Suprapubic skin (tissue), 4 donors: ENCODE measurements around the gene RBPJL. TPM values are rescaled to one million over a fixed set of nuclear protein-coding genes. Genes with fewer than 3 reads are reported as not detected.

Source experiments
- DNase-seq, 2 donors: peaks; one replicate each; pipeline ENCODE4 v3.0.0-alpha.2; 2019; ENCODE audit warnings: low spot score in 2 of 2
- H3K27ac ChIP-seq: fragments of 200-600 bp; sonication (generic); one replicate; pipeline ENCODE4 v1.5.1; 2019
- H3K27me3 ChIP-seq: fragments of 200-600 bp; sonication (generic); one replicate; pipeline ENCODE4 v1.5.1; 2019
- H3K36me3 ChIP-seq: fragments of 200-600 bp; sonication (generic); one replicate; pipeline ENCODE4 v1.5.1; 2019
- H3K4me1 ChIP-seq: fragments of 200-600 bp; sonication (generic); one replicate; pipeline ENCODE4 v1.5.1; 2019
- H3K4me3 ChIP-seq: fragments of 200-600 bp; sonication (generic); one replicate; pipeline ENCODE4 v1.5.1; 2019; ENCODE audit warnings: mild to moderate bottlenecking
- H3K9me3 ChIP-seq: fragments of 200-600 bp; sonication (generic); one replicate; pipeline ENCODE4 v1.5.1; 2019
- EP300 ChIP-seq: sonication (generic); formaldehyde crosslinking; IDR thresholded peaks from one replicate; pipeline ENCODE4 v1.6.1; 2017; ENCODE audit warnings: antibody characterized with exemption
- POLR2A ChIP-seq, 2 donors: fragments of 450-650 bp; IDR thresholded peaks; one replicate each; pipeline ENCODE4 v1.6.1; 2017; ENCODE audit warnings: antibody characterized with exemption in 2 of 2, mild to moderate bottlenecking in 2 of 2, moderate library complexity in 2 of 2
- POLR2AphosphoS5 ChIP-seq, 3 donors: sonication (generic); formaldehyde crosslinking; IDR thresholded peaks; one replicate each; pipeline ENCODE4 v1.6.1; 2017; ENCODE audit warnings: antibody characterized with exemption in 3 of 3
- WGBS: methylation state at CpG from one replicate; pipeline ENCODE4 v1.1.5; 2018; 5-methylcytosine and 5-hydroxymethylcytosine counted together
- total RNA-seq, 4 donors: library from RNA; depleted of rRNA; stranded (reverse); fragments of >200 nt; gene quantifications; one replicate each; pipeline ENCODE4 v1.1.0, GENCODE V29; 2016
- TF ChIP-seq, protein P1 (sequence below), 2 donors: fragments of 200-600 bp in 1 of 2; fragments of 450-650 bp in 1 of 2; sonication (generic) in 1 of 2; IDR thresholded peaks; one replicate each; pipeline ENCODE4 v1.5.1; 2016 to 2019; ENCODE audit warnings: antibody characterized with exemption in 2 of 2, mild to moderate bottlenecking in 1 of 2, moderate library complexity in 1 of 2

The RBPJL gene
- total RNA-seq, 4 donors from 2014 or later = not detected

DNA sequence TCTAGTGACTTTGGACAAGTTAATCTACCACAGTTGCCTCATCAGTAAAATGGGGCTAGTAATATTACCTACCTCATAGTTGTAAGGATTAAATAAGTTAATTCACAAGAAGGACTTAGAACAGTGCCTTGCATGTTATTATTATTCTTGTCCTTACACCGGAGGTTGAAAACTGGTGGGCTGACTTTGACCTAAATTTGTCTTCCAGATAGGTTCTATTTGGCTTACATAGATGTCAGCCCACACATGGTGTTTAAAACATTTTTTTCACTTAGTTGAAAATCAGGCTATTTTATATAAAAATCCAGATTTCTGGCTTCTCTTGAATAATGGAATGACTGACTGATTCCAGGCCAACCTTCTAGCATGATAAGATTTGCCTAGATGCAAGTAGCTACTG is 59.6 kb downstream of the RBPJL start:
- Histone ChIP-seq H3K36me3 (peaks cover 32% of the 10 kb centered on the region), H3K27me3 (no peaks in the 10 kb centered on the region), H3K9me3 (no peaks in the 10 kb centered on the region), H3K27ac (no peak overlapping the region), H3K4me1 (peaks cover 22% of the 10 kb centered on the region), H3K4me3 (no peak overlapping the region)
- no peak for TF ChIP-seq EP300
- TF ChIP-seq, protein P1, sequence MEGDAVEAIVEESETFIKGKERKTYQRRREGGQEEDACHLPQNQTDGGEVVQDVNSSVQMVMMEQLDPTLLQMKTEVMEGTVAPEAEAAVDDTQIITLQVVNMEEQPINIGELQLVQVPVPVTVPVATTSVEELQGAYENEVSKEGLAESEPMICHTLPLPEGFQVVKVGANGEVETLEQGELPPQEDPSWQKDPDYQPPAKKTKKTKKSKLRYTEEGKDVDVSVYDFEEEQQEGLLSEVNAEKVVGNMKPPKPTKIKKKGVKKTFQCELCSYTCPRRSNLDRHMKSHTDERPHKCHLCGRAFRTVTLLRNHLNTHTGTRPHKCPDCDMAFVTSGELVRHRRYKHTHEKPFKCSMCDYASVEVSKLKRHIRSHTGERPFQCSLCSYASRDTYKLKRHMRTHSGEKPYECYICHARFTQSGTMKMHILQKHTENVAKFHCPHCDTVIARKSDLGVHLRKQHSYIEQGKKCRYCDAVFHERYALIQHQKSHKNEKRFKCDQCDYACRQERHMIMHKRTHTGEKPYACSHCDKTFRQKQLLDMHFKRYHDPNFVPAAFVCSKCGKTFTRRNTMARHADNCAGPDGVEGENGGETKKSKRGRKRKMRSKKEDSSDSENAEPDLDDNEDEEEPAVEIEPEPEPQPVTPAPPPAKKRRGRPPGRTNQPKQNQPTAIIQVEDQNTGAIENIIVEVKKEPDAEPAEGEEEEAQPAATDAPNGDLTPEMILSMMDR (IDR thresholded peaks at IDR 0.05) = no peak
- TF ChIP-seq POLR2A (IDR thresholded peaks at IDR 0.05) = no peak
- no peak for TF ChIP-seq POLR2AphosphoS5 (IDR thresholded peaks at IDR 0.05)
- no peak for DNase-seq
- WGBS = 89% methylated on average over 1 of the region's 1 CpG

DNA sequence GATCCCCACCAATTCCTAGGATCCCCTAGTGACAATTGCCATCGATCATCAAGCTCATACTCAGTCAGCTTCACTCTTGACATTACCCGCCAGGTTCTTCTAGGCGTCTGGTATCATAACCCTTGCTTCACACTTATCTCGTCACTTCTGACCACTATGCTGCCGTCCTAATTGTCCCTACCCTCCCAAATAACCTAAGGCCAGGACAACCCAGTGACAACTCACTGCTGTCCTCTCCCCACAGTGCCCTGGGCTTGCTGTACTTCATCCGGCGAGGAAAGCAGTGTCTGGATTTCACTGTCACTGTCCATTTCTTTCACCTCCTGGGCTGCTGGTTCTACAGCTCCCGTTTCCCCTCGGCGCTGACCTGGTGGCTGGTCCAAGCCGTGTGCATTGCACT is 60.0 kb downstream of the RBPJL start:
- H3K36me3 ChIP-seq = peaks cover 32% of the 10 kb centered on the region
- no peaks in the 10 kb centered on the region for H3K9me3 ChIP-seq
- DNase-seq = no peak
- no peak for TF ChIP-seq POLR2AphosphoS5 (IDR thresholded peaks at IDR 0.05)
- no peak for TF ChIP-seq POLR2A (IDR thresholded peaks at IDR 0.05)
- TF ChIP-seq EP300 = no peak
- TF ChIP-seq, protein P1 (IDR thresholded peaks at IDR 0.05) = no peak
- peaks cover 22% of the 10 kb centered on the region for H3K4me1 ChIP-seq
- 96% methylated on average over 11 of the region's 11 CpGs for WGBS
- no peak overlapping the region for H3K4me3 ChIP-seq
- H3K27ac ChIP-seq = no peak overlapping the region
- no peaks in the 10 kb centered on the region for H3K27me3 ChIP-seq

DNA sequence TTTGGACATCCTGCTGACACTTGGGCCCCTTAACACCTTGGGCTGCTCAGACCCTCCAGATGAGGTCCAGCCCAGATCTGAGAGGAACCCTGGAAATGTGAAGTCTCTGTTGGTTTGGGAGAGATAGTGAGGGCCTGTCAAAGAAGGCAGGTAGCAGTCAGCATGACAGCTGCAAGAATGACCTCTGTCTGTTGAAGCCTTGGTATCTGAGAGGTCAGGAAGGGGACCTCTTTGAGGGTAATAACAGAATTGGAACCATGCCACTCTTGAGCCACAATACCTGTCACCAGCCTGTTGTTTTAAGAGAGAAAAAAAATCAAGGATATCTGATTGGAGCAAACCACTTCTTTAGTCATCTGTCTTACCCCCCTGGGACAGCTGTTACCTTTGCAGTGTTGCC is 60.5 kb downstream of the RBPJL start:
- peaks cover 21% of the 10 kb centered on the region for H3K4me1 ChIP-seq
- peaks cover 32% of the 10 kb centered on the region for H3K36me3 ChIP-seq
- no peaks in the 10 kb centered on the region for H3K9me3 ChIP-seq
- no peak for DNase-seq
- TF ChIP-seq POLR2AphosphoS5 (IDR thresholded peaks at IDR 0.05) (no peak), EP300 (no peak), POLR2A (IDR thresholded peaks at IDR 0.05) (no peak)
- TF ChIP-seq, protein P1 (IDR thresholded peaks at IDR 0.05) = no peak
- no peaks in the 10 kb centered on the region for H3K27me3 ChIP-seq
- H3K4me3 ChIP-seq = no peak overlapping the region
- H3K27ac ChIP-seq = no peak overlapping the region

Other genes with a start within 250 kb of the RBPJL start
- gene KCNS1, start 205.7 kb upstream of the RBPJL start, total RNA-seq = 1 to 10 TPM; 1.0 to 5.5 (median 2.3) TPM
- gene WFDC5, start 191.7 kb upstream of the RBPJL start, total RNA-seq = 100 to 1,000 TPM; 284 to 409 (median 356) TPM
- gene WFDC12, start 182.4 kb upstream of the RBPJL start, total RNA-seq = 1 to 10 TPM in 2 of 4 donors, under 1 TPM in 1, not detected in 1; 0.98 to 7.6 (median 2.3) TPM
- gene PI3, start 131.9 kb upstream of the RBPJL start, total RNA-seq = 10 to 100 TPM in 2 of 4 donors, 1 to 10 TPM in 2; 2.6 to 98.2 (median 8.0) TPM
- gene SEMG1, start 99.8 kb upstream of the RBPJL start, total RNA-seq = not detected
- under 1 TPM in 1 of 4 donors, not detected in 3; 0.25 TPM for gene SEMG2, start 85.5 kb upstream of the RBPJL start, total RNA-seq
- 100 to 1,000 TPM in 3 of 4 donors, 10 to 100 TPM in 1; 97.4 to 632 (median 292) TPM for gene SLPI, start 52.3 kb upstream of the RBPJL start, total RNA-seq
- 1 to 10 TPM in 1 of 4 donors, under 1 TPM in 2, not detected in 1; 0.25 to 1.5 (median 0.94) TPM for gene MATN4, start 1.5 kb downstream of the RBPJL start, total RNA-seq
- 100 to 1,000 TPM; 156 to 255 (median 216) TPM for gene SDC4, start 41.6 kb downstream of the RBPJL start, total RNA-seq
- gene SYS1, start 56.3 kb downstream of the RBPJL start, total RNA-seq = 10 to 100 TPM; 30.9 to 49.5 (median 38.7) TPM
- gene TP53TG5, start 71.5 kb downstream of the RBPJL start, total RNA-seq = under 1 TPM in 1 of 4 donors, not detected in 3; 0.32 TPM
- gene DBNDD2, start 101.4 kb downstream of the RBPJL start, total RNA-seq = 10 to 100 TPM; 42.4 to 72.3 (median 49.7) TPM
- gene PIGT, start 109.3 kb downstream of the RBPJL start, total RNA-seq = 10 to 100 TPM; 44.6 to 77.8 (median 51.8) TPM
- 10 to 100 TPM; 29.6 to 58.0 (median 34.1) TPM for gene WFDC2, start 162.9 kb downstream of the RBPJL start, total RNA-seq
- 1 to 10 TPM in 1 of 4 donors, not detected in 3; 3.2 TPM for gene SPINT3, start 208.8 kb downstream of the RBPJL start, total RNA-seq
- gene WFDC6, start 232.6 kb downstream of the RBPJL start, total RNA-seq = 1 to 10 TPM in 1 of 4 donors, not detected in 3; 1.6 TPM
- under 1 TPM in 1 of 4 donors, not detected in 3; 0.42 TPM for gene EPPIN, start 240.6 kb downstream of the RBPJL start, total RNA-seq